ENCODE data around the gene NOXA1. TPM values are rescaled to one million over a fixed set of nuclear protein-coding genes. Genes with fewer than 3 reads are reported as not detected.

NOXA1 gene
- total and polyA plus RNA-seq, 9 of the 15 experiments (the other 6 are each of a cell fraction or from before 2014, with no cell fraction given), result 0.07 to 1.2 (median 0.20) TPM; not detected in 4

DNA sequence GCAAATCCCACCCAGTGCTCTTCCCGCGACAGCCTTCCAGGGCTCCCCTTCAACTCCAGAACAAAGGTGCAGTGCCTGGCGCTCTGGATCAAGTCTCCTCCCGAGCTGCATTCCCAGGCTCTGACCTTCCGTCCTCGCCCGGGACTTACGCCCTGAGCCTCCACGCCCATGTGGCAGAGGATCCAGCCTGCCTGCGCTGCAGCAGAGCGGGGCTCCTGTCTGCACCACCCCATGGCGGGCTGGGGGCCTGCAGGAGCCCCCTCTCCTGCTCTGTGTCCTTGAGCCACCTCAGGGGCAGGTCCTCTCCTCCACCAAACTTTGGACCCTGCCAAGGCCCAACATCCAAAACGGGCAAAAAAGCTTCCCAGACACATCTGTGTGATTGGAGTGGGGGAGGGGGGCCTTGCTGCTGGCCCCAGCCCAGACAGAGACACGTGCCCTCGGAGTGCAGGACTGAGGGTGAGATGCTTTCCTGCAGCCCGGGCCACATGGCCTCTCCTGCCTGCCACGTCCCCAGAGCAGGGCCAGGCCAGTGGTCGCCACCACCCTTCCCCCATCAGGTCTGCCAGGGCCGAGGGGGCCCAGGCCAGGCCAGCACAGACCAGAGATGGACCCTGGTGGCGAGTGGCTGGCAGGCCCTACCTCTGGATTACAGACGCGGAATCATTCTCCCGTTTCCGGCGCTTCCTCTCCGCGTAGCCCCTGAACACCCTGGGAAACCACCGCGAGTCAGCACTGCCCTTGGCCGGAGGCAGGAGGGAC is 31.6 kb downstream of the NOXA1 start (continued):
- TF ChIP-seq SIRT6 (IDR thresholded peaks at IDR 0.05; ENCODE audit: low read depth, low read length), result no peak
- no peak for TF ChIP-seq MTF1 (CRISPR knock-in tag; IDR thresholded peaks at IDR 0.05; ENCODE audit: borderline replicate concordance)
- TF ChIP-seq KLF13 (tag; IDR thresholded peaks at IDR 0.05; ENCODE audit: borderline replicate concordance, low read depth), result no peak
- no peak for TF ChIP-seq HMGN3 (IDR thresholded peaks at IDR 0.05; ENCODE audit: borderline replicate concordance, extremely low read depth, insufficient read length, low read depth, low read length)
- TF ChIP-seq NR2C2 (CRISPR knock-in tag; IDR thresholded peaks at IDR 0.05), result no peak
- no peak for TF ChIP-seq NR2C2 (tag; IDR thresholded peaks at IDR 0.05)
- no peak for TF ChIP-seq ZNF23 (CRISPR knock-in tag; IDR thresholded peaks at IDR 0.05)
- TF ChIP-seq SRSF9 (IDR thresholded peaks at IDR 0.05; ENCODE audit: borderline replicate concordance, low read depth, low read length), result no peak
- TF ChIP-seq TSC22D4 (tag; IDR thresholded peaks at IDR 0.05), result no peak
- TF ChIP-seq, protein P1, sequence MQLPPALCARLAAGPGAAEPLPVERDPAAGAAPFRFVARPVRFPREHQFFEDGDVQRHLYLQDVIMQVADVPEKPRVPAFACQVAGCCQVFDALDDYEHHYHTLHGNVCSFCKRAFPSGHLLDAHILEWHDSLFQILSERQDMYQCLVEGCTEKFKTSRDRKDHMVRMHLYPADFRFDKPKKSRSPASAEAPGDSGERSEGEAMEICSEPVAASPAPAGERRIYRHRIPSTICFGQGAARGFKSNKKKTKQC (CRISPR knock-in tag; IDR thresholded peaks at IDR 0.05), result no peak
- no peak for TF ChIP-seq FOXJ2 (tag; IDR thresholded peaks at IDR 0.05)
- no peak for TF ChIP-seq TAF7 (tag; IDR thresholded peaks at IDR 0.05)
- TF ChIP-seq TGIF2 (CRISPR knock-in tag; IDR thresholded peaks at IDR 0.05), result no peak
- no peak for TF ChIP-seq FOSL1 (tag; conservative IDR thresholded peaks at IDR 0.05)
- TF ChIP-seq, protein P2, sequence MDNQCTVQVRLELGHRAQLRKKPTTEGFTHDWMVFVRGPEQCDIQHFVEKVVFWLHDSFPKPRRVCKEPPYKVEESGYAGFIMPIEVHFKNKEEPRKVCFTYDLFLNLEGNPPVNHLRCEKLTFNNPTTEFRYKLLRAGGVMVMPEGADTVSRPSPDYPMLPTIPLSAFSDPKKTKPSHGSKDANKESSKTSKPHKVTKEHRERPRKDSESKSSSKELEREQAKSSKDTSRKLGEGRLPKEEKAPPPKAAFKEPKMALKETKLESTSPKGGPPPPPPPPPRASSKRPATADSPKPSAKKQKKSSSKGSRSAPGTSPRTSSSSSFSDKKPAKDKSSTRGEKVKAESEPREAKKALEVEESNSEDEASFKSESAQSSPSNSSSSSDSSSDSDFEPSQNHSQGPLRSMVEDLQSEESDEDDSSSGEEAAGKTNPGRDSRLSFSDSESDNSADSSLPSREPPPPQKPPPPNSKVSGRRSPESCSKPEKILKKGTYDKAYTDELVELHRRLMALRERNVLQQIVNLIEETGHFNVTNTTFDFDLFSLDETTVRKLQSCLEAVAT (IDR thresholded peaks at IDR 0.05), result no peak
- peak; percentile 39; the same call in 1 of the 2 replicates for TF ChIP-seq ZNF143 (CRISPR knock-in tag; IDR thresholded peaks at IDR 0.05)
- 0 out of 2 replicates have a peak, but pooled peaks have one; percentile 33 for TF ChIP-seq MYC (IDR thresholded peaks at IDR 0.05; ENCODE audit: low read depth, low read length)
- no peak for TF ChIP-seq MYC (CRISPR knock-in tag; IDR thresholded peaks at IDR 0.05; ENCODE audit: borderline replicate concordance, low read depth)
- no peak for TF ChIP-seq NCOA6 (IDR thresholded peaks at IDR 0.05)
- TF ChIP-seq, protein P3, sequence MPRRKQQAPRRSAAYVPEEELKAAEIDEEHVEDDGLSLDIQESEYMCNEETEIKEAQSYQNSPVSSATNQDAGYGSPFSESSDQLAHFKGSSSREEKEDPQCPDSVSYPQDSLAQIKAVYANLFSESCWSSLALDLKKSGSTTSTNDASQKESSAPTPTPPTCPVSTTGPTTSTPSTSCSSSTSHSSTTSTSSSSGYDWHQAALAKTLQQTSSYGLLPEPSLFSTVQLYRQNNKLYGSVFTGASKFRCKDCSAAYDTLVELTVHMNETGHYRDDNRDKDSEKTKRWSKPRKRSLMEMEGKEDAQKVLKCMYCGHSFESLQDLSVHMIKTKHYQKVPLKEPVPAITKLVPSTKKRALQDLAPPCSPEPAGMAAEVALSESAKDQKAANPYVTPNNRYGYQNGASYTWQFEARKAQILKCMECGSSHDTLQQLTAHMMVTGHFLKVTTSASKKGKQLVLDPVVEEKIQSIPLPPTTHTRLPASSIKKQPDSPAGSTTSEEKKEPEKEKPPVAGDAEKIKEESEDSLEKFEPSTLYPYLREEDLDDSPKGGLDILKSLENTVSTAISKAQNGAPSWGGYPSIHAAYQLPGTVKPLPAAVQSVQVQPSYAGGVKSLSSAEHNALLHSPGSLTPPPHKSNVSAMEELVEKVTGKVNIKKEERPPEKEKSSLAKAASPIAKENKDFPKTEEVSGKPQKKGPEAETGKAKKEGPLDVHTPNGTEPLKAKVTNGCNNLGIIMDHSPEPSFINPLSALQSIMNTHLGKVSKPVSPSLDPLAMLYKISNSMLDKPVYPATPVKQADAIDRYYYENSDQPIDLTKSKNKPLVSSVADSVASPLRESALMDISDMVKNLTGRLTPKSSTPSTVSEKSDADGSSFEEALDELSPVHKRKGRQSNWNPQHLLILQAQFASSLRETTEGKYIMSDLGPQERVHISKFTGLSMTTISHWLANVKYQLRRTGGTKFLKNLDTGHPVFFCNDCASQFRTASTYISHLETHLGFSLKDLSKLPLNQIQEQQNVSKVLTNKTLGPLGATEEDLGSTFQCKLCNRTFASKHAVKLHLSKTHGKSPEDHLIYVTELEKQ (CRISPR knock-in tag; IDR thresholded peaks at IDR 0.05), result no peak
- no peak for TF ChIP-seq BRD4 (IDR thresholded peaks at IDR 0.05)
- TF ChIP-seq KLF6 (CRISPR knock-in tag; IDR thresholded peaks at IDR 0.05; ENCODE audit: borderline replicate concordance), result no peak
- no peak; the same call in 1 of the 2 replicates for TF ChIP-seq CHD2 (IDR thresholded peaks at IDR 0.05; ENCODE audit: low read depth, low read length)
